Brain microvascular endothelial cell (primary cell): Measurements from ENCODE around the gene B4GALT3.

Experiments
- DNase-seq: peaks from one replicate; pipeline ENCODE4 v3.0.0-alpha.2; 2020
- H3K27ac ChIP-seq: fragments of 250-450 bp; sonication (Bioruptor Pico); 2 replicates; pipeline ENCODE4 v1.5.1; 2020; ENCODE audit warnings: mild to moderate bottlenecking, moderate library complexity
- H3K27me3 ChIP-seq: fragments of 250-450 bp; sonication (Bioruptor Pico); replicated peaks from 2 replicates; pipeline ENCODE4 v1.5.1; 2020; ENCODE audit warnings: mild to moderate bottlenecking
- H3K36me3 ChIP-seq: fragments of 250-450 bp; sonication (Bioruptor Pico); replicated peaks from 2 replicates; pipeline ENCODE4 v1.5.1; 2020; ENCODE audit warnings: mild to moderate bottlenecking
- H3K4me3 ChIP-seq: 2 replicates; pipeline ENCODE4 v1.5.1; 2011; ENCODE audit warnings: low read depth, mild to moderate bottlenecking, control low read depth, low read length, moderate library complexity
- in situ Hi-C: cut with HindIII; loops from 2 replicates; pipeline ENCODE4 v1.10.0; 2017; ENCODE audit warnings: low sequenced_read_pairs, low pct_ligation_motif_present
- TF ChIP-seq, protein P1 (sequence below): IDR thresholded peaks from 2 replicates; pipeline ENCODE4 v1.5.1; 2011; ENCODE audit warnings: low read depth, mild to moderate bottlenecking, moderate library complexity, low read length, control low read depth, inconsistent platforms; ENCODE audit errors: missing control alignments

B4GALT3 gene

DNA sequence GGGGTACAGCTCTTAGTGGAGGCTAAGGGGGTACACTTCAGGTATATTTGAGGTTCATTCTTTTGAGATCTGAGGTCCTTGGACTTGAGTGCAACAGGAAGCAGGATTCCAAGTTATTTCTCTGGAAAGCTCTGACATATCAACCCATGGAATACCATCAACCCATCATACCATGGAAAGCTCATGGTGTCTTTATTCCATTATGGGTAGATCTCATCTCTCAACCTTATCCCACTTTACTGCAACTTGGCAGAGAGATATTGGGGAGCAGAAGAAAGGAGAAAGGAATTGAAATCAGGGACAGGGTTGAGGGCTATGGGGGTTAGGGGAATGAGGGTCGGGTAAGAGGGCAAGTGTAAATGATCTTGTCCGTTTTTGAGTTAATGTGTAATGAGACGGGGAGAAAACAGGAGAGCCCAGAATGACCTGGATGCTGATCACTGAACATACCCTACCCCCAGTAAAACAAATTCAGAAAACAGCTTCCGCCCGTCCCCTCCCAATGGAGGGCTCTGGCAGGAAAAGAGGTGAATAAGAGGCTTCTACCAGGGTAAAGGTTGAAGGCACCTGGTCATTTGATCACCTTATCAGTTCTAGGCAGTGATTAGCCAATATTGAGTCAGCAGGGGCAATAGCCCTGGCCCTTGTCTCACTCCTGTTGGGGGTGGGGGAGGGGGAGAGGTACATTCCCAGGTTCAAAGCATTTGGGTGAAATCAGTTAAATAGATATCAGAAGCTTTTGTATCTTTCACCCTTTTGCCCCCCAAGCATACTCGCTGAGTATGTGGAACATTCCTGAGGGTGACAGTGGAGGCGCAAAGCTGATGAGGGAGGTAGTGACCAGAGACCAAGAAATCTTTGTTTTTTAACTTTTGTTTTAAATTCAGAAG lies 46.7 kb upstream of the B4GALT3 start:
- in situ Hi-C loops = loop anchor here (25.0 kb wide), 1 partner anchor 163 kb away; no protein-coding TSS in a partner anchor
- Histone ChIP-seq H3K4me3 (no peak overlapping the region), H3K27ac (no peak overlapping the region), H3K36me3 (peaks cover 14% of the 10 kb centered on the region), H3K27me3 (no peaks in the 10 kb centered on the region)
- DNase-seq = no peak
- TF ChIP-seq, protein P1, sequence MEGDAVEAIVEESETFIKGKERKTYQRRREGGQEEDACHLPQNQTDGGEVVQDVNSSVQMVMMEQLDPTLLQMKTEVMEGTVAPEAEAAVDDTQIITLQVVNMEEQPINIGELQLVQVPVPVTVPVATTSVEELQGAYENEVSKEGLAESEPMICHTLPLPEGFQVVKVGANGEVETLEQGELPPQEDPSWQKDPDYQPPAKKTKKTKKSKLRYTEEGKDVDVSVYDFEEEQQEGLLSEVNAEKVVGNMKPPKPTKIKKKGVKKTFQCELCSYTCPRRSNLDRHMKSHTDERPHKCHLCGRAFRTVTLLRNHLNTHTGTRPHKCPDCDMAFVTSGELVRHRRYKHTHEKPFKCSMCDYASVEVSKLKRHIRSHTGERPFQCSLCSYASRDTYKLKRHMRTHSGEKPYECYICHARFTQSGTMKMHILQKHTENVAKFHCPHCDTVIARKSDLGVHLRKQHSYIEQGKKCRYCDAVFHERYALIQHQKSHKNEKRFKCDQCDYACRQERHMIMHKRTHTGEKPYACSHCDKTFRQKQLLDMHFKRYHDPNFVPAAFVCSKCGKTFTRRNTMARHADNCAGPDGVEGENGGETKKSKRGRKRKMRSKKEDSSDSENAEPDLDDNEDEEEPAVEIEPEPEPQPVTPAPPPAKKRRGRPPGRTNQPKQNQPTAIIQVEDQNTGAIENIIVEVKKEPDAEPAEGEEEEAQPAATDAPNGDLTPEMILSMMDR = no peak

DNA sequence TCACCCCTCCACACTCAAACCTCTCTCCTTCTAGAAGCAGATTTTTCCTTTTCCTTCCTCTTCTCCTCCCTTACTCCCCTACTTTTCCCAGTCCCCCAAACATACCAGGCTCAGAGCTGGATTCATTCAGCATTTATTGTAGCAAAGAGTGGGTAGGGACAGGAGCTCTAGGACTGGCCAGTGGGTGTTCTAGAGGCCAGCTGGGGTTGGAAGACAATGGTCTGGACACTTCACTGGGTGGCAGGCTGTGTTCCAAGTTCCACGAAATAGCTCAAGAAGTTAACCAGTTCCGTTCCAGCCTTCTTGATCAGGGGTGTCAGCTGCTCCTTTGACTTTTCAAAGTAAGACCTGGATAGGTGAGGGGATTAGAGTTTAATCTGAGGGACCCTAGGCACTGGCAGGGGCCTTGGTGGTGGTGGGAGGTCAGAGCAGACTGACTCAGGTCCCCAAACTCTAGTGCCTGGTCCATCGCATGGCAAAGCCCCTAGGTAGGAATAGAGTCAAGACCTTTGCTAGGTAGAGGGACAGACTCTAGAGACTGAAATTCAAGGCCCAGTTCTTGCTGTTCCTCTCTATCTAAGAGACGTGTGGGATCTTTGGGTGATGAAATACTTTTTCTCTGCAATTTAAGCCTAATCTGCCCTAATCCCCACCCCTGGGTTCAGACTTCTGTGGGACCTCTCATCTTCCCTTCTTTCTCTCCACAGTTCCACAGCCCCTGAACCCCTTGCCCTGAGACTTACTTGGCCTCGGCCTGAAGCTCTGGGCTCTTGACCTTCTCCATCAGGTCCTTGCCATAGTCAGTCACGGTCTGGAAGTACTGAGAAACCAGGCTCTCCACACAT lies 45.1 kb upstream of the B4GALT3 start:
- Histone ChIP-seq H3K36me3 (no peaks in the 10 kb centered on the region), H3K27me3 (no peaks in the 10 kb centered on the region), H3K27ac (no peak overlapping the region), H3K4me3 (no peak overlapping the region)
- in situ Hi-C loops = loop anchor here (25.0 kb wide), 1 partner anchor 165 kb away; no protein-coding TSS in a partner anchor
- TF ChIP-seq, protein P1 = no peak
- no peak for DNase-seq

DNA sequence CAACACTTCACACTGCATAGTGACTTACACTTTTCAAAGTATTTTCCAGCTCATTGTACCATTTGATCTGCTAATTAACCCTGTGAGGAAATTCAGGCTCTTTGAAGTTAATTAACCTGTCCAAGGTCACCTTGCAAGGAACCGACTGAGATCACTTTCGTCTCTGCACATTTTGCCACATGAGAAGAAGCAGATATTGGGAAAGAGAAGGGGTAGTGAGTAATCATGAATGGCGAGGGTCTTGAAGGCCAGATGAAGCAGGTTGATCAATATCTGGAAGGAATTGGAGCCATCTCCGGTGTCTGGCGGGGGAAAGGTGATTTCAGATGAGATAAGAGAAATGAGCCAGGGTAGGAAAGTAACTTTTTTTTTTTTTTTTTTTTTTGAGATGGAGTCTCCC lies 42.7 kb upstream of the B4GALT3 start:
- Histone ChIP-seq H3K36me3 (peaks cover 5% of the 10 kb centered on the region), H3K4me3 (no peak overlapping the region), H3K27me3 (no peaks in the 10 kb centered on the region), H3K27ac (no peak overlapping the region)
- TF ChIP-seq, protein P1 = no peak
- DNase-seq = no peak
- in situ Hi-C loops = loop anchor here (25.0 kb wide), 1 partner anchor 167 kb away; no protein-coding TSS in a partner anchor

DNA sequence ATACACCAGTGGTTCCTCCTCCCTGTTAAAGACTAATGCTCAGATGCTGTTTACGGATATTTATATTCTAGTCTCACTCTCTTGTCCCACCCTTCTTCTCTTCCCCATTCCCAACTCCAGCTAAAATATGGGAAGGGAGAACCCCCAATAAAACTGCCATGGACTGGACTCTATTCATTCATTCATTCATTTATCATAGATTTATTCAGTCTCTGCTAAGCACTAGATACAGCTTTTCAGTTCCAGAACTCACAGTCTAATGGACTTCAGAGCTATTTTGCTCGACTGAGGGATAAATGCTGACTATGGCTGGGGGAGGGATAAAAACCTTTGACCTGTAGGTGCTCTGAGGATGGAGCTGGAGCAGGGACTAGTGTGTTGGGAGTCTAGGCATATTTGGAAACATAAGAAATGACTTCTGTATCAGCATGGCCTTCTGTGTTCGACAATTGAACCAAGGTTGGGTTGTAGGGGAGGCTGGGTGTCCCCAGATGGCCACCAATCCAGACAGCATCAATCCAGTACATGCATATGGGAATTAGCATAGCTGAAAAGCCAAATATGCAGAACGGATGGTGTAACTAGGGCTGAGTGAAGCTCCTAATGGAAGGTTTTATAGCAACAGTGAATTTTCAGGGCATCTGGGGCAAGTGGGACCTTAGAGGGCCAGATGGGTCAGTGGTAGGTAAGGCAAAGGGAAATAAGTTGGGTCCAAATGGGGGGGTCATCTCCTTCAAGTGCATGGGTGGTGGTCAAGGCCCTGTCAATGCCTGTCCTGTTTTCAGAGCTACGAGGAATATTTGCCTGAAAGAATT lies 42.0 kb upstream of the B4GALT3 start:
- in situ Hi-C loops = loop anchor here (25.0 kb wide), 1 partner anchor 168 kb away; no protein-coding TSS in a partner anchor
- Histone ChIP-seq H3K27ac (no peak overlapping the region), H3K4me3 (no peak overlapping the region)

More for the DNA sequence above, 42.0 kb upstream of the B4GALT3 start:
- DNase-seq = no peak
- TF ChIP-seq, protein P1 = no peak
- H3K36me3 ChIP-seq = peaks cover 11% of the 10 kb centered on the region
- H3K27me3 ChIP-seq = no peaks in the 10 kb centered on the region
